IgD-negative memory B cell (primary cell): Measurements from ENCODE around the gene B3GNT2. TPM values are rescaled to one million over a fixed set of nuclear protein-coding genes. Genes with fewer than 3 reads are reported as not detected.
"Not testable (repeated sequence)": the region's sequence is repeated elsewhere in the genome, so short reads cannot be mapped to it uniquely, and the experiment has no call there.

ENCODE experiments used
- H3K27ac Mint-ChIP-seq, 3 donors: one replicate each; pipeline ENCODE4 v1.8.0; 2020 to 2022; ENCODE audit warnings: mild to moderate bottlenecking in 3 of 3, mixed read lengths in 3 of 3, moderate library complexity in 1 of 3
- H3K27me3 Mint-ChIP-seq: one replicate; pipeline ENCODE4 v1.8.0; 2021; ENCODE audit warnings: mixed read lengths
- H3K36me3 Mint-ChIP-seq: one replicate; pipeline ENCODE4 v1.8.0; 2020; ENCODE audit warnings: mild to moderate bottlenecking, mixed read lengths
- H3K4me1 Mint-ChIP-seq, 3 donors: one replicate each; pipeline ENCODE4 v1.8.0; 2020 to 2022; ENCODE audit warnings: mixed read lengths in 3 of 3, mild to moderate bottlenecking in 1 of 3
- H3K4me3 Mint-ChIP-seq, 4 donors: one replicate each; pipeline ENCODE4 v1.8.0; 2020 to 2022; ENCODE audit warnings: mild to moderate bottlenecking in 4 of 4, mixed read lengths in 4 of 4, moderate library complexity in 3 of 4
- H3K9me3 Mint-ChIP-seq, 3 donors: one replicate each; pipeline ENCODE4 v1.8.0; 2020 to 2021; ENCODE audit warnings: mixed read lengths in 3 of 3, mild to moderate bottlenecking in 1 of 3
- polyA plus RNA-seq: library from polyadenylated mRNA; unstranded; fragments of 300-500 nt; fragmentation: Illumina TruSeq; gene quantifications from one replicate; pipeline ENCODE4 v1.2.3, GENCODE V29; 2021

Gene B3GNT2
- polyA plus RNA-seq, 1 donor from 2014 or later: 25.1 TPM

DNA sequence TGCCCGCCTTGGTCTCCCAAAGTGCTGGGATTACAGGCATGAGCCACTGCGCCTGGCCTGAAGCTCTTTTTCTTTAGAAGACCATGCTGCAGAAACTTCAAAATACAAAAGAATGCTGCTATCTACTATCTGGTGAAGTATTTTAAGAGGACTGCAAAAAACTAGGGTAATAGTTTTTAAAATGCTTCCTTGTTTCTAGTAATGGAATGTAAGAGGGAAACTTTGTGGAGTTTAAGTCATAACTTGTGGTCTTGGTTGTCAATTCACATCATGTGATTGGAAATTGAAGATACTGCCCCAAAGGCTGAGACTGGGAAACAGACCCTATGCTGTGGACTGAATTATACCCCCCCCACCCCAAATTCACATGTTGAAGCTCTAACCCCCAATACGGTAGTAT is 68.3 kb downstream of the B3GNT2 start:
- Mint-ChIP-seq H3K4me1 (peaks cover 1 to 5% (median 3%) of the 10 kb centered on the region in 3 donors), H3K27ac (no peak overlapping the region), H3K9me3 (peaks cover 0 to 10% (median 1%) of the 10 kb centered on the region in 3 donors), H3K27me3 (peaks cover 1% of the 10 kb centered on the region), H3K4me3 (no peak overlapping the region), H3K36me3 (peaks cover 4% of the 10 kb centered on the region)

DNA sequence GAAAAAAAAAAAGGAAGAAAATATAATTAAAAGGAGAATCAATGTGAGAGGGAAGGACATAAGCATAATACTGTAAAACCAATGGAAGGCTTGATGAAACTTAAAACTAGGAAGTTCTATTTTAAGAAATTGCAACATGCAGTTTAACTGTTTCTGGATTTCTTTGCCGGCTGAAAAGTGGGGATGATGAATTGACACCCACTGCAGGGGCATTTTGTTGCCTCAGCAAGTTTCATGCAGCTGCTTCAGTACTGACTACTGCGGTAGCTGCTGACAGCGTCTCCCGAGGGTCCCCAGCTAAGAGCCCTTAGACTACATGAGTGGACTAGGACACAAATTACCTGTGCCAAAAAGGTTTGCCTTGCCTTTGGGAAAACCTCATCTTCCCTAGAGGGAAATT is 69.2 kb downstream of the B3GNT2 start:
- peaks cover 1 to 5% (median 3%) of the 10 kb centered on the region in 3 donors for H3K4me1 Mint-ChIP-seq
- H3K27me3 Mint-ChIP-seq: peaks cover 2% of the 10 kb centered on the region
- peaks cover 0 to 17% (median 5%) of the 10 kb centered on the region in 3 donors for H3K9me3 Mint-ChIP-seq
- H3K27ac Mint-ChIP-seq: no peak overlapping the region
- H3K36me3 Mint-ChIP-seq: peaks cover 4% of the 10 kb centered on the region
- no peak overlapping the region for H3K4me3 Mint-ChIP-seq

DNA sequence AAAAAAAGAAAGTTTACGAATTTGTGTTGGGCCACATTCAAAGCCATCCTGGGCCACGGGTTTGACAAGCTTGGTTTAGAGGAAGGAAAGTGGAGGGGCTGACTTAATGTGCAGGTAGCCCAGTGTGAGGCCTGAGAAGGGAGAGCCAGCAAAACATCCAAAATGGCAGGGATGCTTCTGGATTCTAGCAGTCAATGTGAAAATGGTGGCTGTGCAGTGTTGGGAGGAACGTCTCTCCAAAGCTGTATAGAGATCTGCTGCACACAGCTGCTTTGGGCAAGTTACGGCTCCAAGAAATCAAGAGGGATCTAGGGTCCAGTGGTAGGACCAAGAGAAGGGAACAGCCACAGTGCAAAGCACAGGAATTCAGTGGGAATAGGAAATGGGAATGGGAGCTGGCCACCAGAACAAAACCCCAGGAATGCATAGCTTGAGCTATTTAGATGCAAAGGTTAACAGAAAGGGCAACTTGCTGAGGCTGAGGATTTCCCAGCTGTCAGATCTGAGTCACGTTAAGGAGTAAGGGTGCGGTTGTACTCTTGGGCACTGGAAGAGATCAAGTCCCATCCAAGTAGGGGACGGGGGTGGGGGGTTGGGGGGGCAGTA is 70.6 kb downstream of the B3GNT2 start:
- H3K27ac Mint-ChIP-seq: no peak overlapping the region
- H3K36me3 Mint-ChIP-seq: peaks cover 4% of the 10 kb centered on the region
- peaks cover 2% of the 10 kb centered on the region for H3K27me3 Mint-ChIP-seq
- peaks cover 1 to 5% (median 3%) of the 10 kb centered on the region in 3 donors for H3K4me1 Mint-ChIP-seq
- no peak overlapping the region for H3K4me3 Mint-ChIP-seq
- peaks cover 0 to 17% (median 5%) of the 10 kb centered on the region in 3 donors for H3K9me3 Mint-ChIP-seq

- Mint-ChIP-seq H3K27ac (no peak overlapping the region), H3K4me3 (no peak overlapping the region), H3K9me3 (peaks cover 0 to 17% (median 5%) of the 10 kb centered on the region in 3 donors), H3K36me3 (peaks cover 4% of the 10 kb centered on the region), H3K4me1 (peaks cover 0 to 5% (median 1%) of the 10 kb centered on the region in 3 donors), H3K27me3 (peaks cover 2% of the 10 kb centered on the region)
These were observed 71.8 kb downstream of the B3GNT2 start for GRCh38 chr2:62267696-62268095.

DNA sequence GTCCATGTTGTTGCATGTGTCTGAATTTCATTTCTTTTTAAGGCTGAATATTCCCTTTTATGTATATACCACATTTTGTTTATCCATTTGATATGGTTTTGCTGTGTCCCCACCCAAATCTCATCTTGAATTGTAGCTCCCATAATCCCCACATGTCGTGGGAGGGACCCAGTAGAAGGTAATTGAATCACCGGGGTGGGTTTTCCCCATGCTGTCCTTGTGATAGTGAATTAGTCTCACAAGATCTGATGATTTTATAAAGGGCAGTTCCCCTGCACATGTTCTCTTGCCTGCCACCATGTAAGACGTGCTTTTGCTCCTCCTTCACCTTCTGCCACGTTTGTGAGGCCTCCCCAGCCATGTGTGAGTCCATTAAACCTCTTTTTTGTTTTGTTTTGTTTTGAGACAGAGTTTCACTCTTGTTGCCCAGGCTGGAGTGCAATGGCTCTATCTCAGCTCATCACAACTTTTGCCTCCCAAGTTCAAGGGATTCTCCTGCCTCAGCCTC is 72.8 kb downstream of the B3GNT2 start:
- not testable (repeated sequence) for H3K36me3 Mint-ChIP-seq, H3K27me3 Mint-ChIP-seq, H3K4me3 Mint-ChIP-seq, H3K4me1 Mint-ChIP-seq, H3K27ac Mint-ChIP-seq
- H3K9me3 Mint-ChIP-seq: peaks cover 0 to 17% (median 5%) of the 10 kb centered on the region in 3 donors

GRCh38 chr2:62270728-62271127 is 74.8 kb downstream of the B3GNT2 start:
- Mint-ChIP-seq H3K27me3 (peaks cover 2% of the 10 kb centered on the region), H3K4me3 (no peak overlapping the region), H3K9me3 (peaks cover 0 to 21% (median 5%) of the 10 kb centered on the region in 3 donors), H3K27ac (peak overlapping the region in 1 of 3 donors; percentile 71), H3K4me1 (peaks cover 0 to 2% (median 1%) of the 10 kb centered on the region in 3 donors), H3K36me3 (peaks cover 4% of the 10 kb centered on the region)
